ENCODE measurements around the gene C10orf120. TPM values are rescaled to one million over a fixed set of nuclear protein-coding genes. Genes with fewer than 3 reads are reported as not detected.

Gene C10orf120
- not detected in 2 replicates for total RNA-seq

DNA sequence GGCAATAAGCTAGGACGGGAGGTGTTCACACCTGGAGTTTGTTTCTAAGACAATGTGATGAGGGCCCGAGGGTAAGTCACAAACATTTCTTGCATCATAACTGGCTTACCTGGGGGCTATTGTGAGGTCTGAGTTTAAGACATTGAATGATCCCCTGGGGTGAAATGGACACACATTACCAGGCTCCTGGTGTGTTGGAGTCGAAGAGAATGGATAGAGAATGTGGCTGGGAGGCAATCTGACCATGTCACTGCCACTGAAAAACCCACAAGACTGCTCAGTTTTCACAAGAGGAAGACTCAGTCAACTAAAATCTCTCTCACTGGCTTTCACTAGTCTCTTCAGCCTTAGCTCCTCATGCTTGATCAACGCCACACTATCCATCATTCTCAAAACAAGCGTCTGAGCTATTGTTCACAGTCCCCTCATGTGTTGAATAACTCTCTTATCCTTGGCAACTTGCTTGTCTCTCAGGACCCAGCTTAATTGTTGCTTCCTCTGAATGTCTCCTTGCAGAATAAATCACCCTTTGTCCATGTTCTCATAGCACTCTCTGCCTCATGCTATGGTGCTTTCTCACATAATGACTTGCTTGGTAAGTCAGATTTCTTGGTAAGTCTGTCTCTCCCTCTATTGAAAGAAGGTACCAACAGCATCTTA lies at the start of gene C10orf120:
Gene C10orf120, minus strand, starts transcription at position 51 of the 660 bp plus-strand sequence. CDS start 56 bp downstream, outside the sequence.
- DNase-seq (ENCODE audit: low read depth), result no peak
- TF ChIP-seq, protein P1, sequence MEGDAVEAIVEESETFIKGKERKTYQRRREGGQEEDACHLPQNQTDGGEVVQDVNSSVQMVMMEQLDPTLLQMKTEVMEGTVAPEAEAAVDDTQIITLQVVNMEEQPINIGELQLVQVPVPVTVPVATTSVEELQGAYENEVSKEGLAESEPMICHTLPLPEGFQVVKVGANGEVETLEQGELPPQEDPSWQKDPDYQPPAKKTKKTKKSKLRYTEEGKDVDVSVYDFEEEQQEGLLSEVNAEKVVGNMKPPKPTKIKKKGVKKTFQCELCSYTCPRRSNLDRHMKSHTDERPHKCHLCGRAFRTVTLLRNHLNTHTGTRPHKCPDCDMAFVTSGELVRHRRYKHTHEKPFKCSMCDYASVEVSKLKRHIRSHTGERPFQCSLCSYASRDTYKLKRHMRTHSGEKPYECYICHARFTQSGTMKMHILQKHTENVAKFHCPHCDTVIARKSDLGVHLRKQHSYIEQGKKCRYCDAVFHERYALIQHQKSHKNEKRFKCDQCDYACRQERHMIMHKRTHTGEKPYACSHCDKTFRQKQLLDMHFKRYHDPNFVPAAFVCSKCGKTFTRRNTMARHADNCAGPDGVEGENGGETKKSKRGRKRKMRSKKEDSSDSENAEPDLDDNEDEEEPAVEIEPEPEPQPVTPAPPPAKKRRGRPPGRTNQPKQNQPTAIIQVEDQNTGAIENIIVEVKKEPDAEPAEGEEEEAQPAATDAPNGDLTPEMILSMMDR (IDR thresholded peaks at IDR 0.05; ENCODE audit: insufficient read depth, low read depth, low read length), result no peak
- no peak within 1 kb of the TSS for H3K4me3 ChIP-seq (ENCODE audit: low read depth, low read length)

DNA sequence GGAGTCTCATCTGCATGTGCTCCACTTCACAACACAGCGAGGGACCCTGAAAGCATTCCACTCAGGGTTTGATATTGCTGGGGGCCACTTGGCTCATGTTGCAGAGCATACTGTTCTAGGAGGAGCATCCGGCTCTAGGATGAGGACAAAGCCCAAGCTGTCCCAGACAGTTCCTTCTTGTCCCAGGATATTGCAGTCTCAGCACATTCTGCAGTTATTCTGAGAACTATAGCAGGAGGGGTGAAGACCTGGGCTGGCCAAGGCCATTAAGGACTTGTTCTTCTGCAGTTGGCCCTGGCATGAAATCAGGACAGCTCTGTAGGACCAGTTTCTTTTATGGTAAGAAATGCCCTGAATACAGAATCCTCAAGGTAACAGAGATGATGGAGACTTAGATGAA lies 48.9 kb upstream of the C10orf120 start:
- TF ChIP-seq, protein P1 (IDR thresholded peaks at IDR 0.05; ENCODE audit: insufficient read depth, low read depth, low read length), result no peak
- H3K4me3 ChIP-seq (ENCODE audit: low read depth, low read length), result no peak overlapping the region
- no peak for DNase-seq (ENCODE audit: low read depth)

DNA sequence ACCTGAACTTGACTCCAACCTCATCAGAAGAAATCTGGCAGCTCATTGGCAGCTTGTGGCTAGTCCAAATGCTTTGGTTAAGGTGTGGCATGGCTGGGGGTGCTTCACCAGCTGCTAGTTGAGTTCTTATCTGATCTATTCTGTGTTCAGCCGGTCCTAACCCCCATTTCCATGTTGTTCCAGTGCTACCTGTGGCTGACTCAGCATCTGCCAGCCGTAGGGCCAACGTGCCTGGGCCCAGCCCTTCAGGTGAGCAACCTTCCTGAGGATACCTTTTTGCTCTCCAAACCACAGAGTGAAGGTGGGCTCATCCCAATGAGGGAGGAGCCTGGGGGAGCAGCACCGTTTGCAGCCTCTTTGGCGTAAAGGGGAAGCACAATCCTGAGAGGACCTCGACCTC lies 46.8 kb upstream of the C10orf120 start:
- no peak for DNase-seq (ENCODE audit: low read depth)
- TF ChIP-seq, protein P1 (IDR thresholded peaks at IDR 0.05; ENCODE audit: insufficient read depth, low read depth, low read length), result no peak
- H3K4me3 ChIP-seq (ENCODE audit: low read depth, low read length), result no peak overlapping the region

DNA sequence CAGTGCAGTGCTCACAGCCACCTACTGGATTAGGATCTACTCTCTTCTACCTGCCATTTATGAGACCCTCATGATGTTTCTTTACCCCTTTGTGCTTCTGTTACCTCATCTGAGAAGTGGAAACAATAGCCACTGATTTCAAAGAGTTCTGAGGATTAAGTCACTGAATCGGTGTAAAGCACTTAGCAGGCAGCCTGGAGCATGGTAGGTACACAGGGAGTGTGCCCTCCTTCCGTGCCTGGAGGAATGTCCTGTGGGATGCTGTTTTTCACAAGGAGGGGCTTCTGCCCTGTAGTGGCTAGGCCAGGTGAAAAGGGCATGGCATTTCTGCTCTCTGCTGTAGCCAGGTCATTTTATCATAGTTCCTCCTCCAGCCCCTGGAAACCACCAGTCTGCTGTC lies 44.6 kb upstream of the C10orf120 start:
- H3K4me3 ChIP-seq (ENCODE audit: low read depth, low read length), result no peak overlapping the region
- DNase-seq (ENCODE audit: low read depth), result no peak
- TF ChIP-seq, protein P1 (IDR thresholded peaks at IDR 0.05; ENCODE audit: insufficient read depth, low read depth, low read length), result no peak

DNA sequence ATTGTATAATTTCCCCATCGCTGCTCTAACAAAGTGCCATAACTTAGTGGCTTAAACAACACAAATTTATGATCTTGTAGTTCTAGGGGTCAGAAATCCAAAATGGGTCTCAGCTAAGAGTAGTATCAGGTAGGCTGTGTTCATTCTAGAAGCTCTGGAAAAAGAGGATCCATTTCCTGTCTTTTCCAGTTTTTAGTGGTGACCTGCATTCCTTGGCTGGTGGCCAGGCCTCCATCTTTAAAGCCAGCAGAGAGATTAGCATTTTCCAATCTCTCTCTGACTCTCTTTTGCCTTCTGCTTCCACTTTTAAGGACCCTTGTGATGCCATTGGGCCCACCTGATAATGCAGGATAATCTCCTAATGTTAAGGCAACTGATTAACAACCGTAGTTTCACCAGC lies 41.0 kb upstream of the C10orf120 start:
- no peak for DNase-seq (ENCODE audit: low read depth)
- H3K4me3 ChIP-seq (ENCODE audit: low read depth, low read length), result no peak overlapping the region
- TF ChIP-seq, protein P1 (IDR thresholded peaks at IDR 0.05; ENCODE audit: insufficient read depth, low read depth, low read length), result no peak

DNA sequence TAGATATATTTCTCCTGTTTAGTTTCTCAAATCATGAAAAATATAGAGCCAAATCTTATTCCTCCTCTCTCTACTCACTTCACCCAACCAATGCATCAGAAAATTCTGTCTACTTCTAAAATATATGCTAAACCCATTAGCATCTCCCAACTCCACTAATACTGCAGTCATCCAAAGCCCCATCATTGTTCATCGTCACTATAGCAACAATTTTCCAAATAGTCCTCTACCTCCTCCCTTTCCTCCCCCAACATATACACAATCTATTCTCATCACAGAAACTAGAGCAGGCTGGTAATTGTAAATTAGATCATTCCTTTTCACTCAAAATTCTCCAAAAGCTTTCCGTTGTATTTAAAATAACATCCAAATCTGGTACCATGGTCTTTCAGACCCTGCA lies 38.4 kb upstream of the C10orf120 start:
- H3K4me3 ChIP-seq (ENCODE audit: low read depth, low read length), result no peak overlapping the region
- TF ChIP-seq, protein P1 (IDR thresholded peaks at IDR 0.05; ENCODE audit: insufficient read depth, low read depth, low read length), result no peak
- DNase-seq (ENCODE audit: low read depth), result no peak

All from fibroblast of villous mesenchyme (primary cell).